ENCODE data around the gene HERC3.

HERC3 gene

DNA sequence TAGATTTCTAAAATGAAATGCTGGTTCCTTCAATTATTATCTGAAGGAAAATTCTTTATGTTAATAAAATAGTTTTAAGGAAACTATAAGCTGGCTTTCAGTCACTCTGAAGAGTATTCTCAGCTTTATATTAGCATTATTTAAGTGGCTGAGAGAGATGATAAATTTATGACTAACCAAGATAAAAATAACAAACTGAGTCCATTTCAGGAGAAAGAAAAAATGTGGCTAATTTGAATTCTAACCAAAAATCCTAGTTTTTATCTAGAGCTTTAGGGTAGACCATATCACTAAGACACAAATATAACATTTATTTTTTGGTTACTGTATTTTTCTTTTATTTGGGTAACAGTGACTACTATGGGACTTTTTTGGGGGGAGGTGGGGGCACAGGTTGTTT, 164.8 kb downstream of the HERC3 start:
- TF ChIP-seq, protein P1, sequence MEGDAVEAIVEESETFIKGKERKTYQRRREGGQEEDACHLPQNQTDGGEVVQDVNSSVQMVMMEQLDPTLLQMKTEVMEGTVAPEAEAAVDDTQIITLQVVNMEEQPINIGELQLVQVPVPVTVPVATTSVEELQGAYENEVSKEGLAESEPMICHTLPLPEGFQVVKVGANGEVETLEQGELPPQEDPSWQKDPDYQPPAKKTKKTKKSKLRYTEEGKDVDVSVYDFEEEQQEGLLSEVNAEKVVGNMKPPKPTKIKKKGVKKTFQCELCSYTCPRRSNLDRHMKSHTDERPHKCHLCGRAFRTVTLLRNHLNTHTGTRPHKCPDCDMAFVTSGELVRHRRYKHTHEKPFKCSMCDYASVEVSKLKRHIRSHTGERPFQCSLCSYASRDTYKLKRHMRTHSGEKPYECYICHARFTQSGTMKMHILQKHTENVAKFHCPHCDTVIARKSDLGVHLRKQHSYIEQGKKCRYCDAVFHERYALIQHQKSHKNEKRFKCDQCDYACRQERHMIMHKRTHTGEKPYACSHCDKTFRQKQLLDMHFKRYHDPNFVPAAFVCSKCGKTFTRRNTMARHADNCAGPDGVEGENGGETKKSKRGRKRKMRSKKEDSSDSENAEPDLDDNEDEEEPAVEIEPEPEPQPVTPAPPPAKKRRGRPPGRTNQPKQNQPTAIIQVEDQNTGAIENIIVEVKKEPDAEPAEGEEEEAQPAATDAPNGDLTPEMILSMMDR (IDR thresholded peaks at IDR 0.05) = no peak

DNA sequence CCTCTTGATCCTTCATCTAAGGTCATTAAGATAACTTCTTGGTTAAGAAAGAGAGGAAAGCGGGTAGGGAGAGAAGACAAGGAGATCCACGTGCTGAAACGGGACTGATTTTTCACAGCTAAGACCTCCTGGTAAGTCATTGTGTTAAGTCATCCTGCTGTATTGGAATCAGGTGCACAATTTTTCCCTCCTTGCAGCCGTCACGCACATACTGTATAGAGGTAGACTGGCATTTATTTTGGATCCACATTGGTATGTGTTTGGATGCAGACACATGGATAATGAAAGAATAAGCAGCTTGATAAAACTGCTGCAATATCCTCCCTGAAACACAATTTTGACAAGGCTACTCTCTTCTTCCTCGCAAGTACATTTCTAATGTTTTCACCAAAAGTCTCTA, 165.5 kb downstream of the HERC3 start:
- TF ChIP-seq, protein P1 (IDR thresholded peaks at IDR 0.05) = no peak

Measured in LNCAP (cell line).